GM12892 (cell line): ENCODE data around the gene CALCOCO1.

Experiments
- DNase-seq: peaks from one replicate; pipeline ENCODE4 v3.0.0; 2011; ENCODE audit not compliant: insufficient read length
- FAIRE-seq: peaks from 2 replicates; lab custom pipeline; 2011; peaks lifted over from hg19 to GRCh38; lab: Jason Lieb, UNC
- POLR2A ChIP-seq: IDR thresholded peaks from 2 replicates; pipeline ENCODE4 v1.6.1; 2011; ENCODE audit warnings: low read depth, low read length, control low read depth
- POLR2AphosphoS5 ChIP-seq: IDR thresholded peaks from 2 replicates; pipeline ENCODE4 v1.6.1; 2011; ENCODE audit warnings: low read depth, low read length, control low read depth
- TAF1 ChIP-seq: IDR thresholded peaks from 2 replicates; pipeline ENCODE4 v1.6.1; 2011; ENCODE audit warnings: low read depth, mild to moderate bottlenecking, control low read depth, low read length, borderline replicate concordance

The CALCOCO1 gene

GRCh38 chr12:53758081-53758729 lies 31.0 kb upstream of the CALCOCO1 start:
- no peak for TF ChIP-seq TAF1
- no peak for TF ChIP-seq POLR2AphosphoS5
- no peak for TF ChIP-seq POLR2A
- DNase-seq = no peak
- FAIRE-seq = no peak

DNA sequence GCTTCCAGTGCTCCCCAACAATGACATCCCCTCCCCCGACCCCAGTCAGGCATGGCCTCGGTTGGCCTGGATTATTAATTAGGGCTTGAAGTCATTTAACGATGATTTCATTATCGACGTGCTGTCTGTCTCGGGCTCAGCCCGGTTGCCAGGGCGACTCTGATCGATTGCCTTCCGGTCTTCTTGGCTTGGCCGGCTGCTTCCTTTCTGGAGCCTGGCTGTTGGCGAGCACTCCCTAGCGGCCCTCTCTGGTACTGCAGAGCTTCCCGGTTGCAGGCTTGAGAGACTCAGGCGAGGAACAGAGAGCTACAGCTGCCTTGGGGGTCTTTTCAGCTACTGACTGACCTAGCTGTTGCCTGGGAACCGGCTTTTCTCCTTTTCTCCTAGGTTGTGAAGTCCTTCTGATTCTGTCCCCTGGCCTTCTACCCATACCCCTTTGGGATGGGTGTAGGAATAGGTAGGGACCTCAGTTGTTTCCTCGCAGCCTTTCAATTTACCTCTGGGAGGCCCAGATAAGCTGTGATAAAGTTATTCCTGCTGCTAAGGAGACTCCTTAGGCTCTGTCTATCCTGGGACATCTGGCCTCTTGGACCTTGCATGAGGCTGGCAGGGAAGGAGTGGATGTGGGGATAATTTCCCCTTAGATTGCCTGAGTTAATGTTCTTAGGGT lies 30.0 kb upstream of the CALCOCO1 start:
- peak; percentile 72 for DNase-seq

GRCh38 chr12:53756300-53757100 lies 29.2 kb upstream of the CALCOCO1 start:
- no peak for TF ChIP-seq POLR2A
- no peak for TF ChIP-seq TAF1
- no peak for TF ChIP-seq POLR2AphosphoS5
- FAIRE-seq (no peak), DNase-seq (no peak)

More for the DNA sequence above, 30.0 kb upstream of the CALCOCO1 start:
- TF ChIP-seq POLR2AphosphoS5 (no peak), TAF1 (no peak), POLR2A (no peak)
- peak; percentile 70 for FAIRE-seq

- no peak for DNase-seq
- no peak for FAIRE-seq
- no peak for TF ChIP-seq POLR2AphosphoS5
- no peak for TF ChIP-seq POLR2A
- no peak for TF ChIP-seq TAF1
These were observed 28.6 kb upstream of the CALCOCO1 start for GRCh38 chr12:53755893-53756292.

DNA sequence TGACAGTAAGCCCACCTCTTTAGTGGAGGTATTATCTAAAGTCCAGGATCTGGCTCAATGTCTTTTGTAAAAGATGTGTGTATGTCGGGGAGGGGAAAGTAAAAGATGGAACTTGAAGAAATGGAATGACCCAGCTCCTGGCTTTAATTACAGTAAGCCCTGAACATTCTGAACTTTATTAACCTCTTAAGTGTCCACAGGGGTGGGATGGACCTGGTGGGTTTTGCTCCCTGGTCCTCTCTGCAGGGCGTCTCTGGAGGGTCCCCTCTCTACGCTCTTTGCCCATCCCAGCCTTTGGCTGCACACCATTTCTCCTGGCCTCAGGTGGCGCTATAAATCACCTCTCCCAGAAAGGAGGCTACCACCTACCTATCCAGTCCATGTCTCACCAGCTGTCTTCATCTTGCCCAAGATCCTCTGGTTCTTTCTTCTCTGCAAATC lies 28.2 kb upstream of the CALCOCO1 start:
- FAIRE-seq = no peak
- no peak for DNase-seq
- TF ChIP-seq POLR2AphosphoS5 (no peak), POLR2A (no peak), TAF1 (no peak)

DNA sequence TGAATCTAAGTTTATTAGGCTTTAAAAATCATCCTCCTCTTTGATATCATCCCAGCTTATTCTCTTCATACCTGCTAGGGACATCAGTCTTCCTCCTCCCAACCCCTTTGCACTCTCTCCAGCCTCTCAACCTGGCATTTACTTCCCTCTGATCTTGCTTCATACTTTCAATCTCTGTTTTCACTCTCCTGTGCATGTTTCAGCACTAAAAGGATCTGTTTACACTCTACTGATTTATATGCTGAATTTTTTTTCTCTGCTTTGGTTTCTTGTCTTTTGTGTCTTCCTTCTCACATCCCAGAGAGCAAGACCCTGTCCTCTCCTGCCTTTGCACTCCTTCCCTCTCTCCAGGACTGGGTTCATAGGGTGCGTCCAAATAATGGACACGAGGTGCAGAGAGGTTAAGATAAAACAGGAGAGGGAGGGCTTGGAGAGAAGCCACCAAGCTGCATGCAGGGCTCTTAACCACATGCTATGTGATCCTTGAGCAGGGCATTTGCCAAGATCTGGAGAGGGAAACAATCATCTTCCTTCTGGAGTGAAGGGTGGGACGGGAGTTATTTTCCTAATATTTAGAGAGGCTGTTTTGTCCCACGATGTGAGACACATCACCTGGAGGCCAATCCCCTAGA lies 27.5 kb upstream of the CALCOCO1 start:
- DNase-seq = no peak
- TF ChIP-seq POLR2A = no peak
- no peak for TF ChIP-seq POLR2AphosphoS5
- TF ChIP-seq TAF1 = no peak
- no peak for FAIRE-seq

DNA sequence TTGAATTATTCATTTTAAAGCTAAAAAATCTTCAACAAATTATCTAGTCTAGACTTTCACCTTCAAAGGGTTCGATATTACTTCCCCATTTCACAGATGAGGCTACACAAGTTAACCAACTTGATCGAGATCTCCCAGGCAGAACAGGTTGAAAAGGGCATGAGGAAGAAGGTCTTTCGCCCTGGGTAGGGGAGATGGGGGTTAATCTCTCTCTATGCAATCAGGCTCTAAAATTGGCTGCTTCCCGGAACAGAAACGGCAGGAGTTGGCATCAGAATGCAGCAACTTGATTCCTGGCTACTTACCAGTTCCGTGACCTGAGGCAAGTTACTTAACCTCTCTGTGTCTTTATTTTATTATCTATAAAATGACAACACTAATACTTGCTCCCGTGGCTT lies 26.9 kb upstream of the CALCOCO1 start:
- TF ChIP-seq TAF1 (no peak), POLR2A (no peak), POLR2AphosphoS5 (no peak)
- peak; percentile 68 for FAIRE-seq
- DNase-seq = no peak

GRCh38 chr12:53752621-53753020 lies 25.4 kb upstream of the CALCOCO1 start:
- DNase-seq (no peak), FAIRE-seq (no peak)
- no peak for TF ChIP-seq POLR2A
- no peak for TF ChIP-seq TAF1
- TF ChIP-seq POLR2AphosphoS5 = no peak

- no peak for FAIRE-seq
- DNase-seq = no peak
- no peak for TF ChIP-seq TAF1
- no peak for TF ChIP-seq POLR2A
- no peak for TF ChIP-seq POLR2AphosphoS5
These were observed 24.9 kb upstream of the CALCOCO1 start for GRCh38 chr12:53752192-53752601.

DNA sequence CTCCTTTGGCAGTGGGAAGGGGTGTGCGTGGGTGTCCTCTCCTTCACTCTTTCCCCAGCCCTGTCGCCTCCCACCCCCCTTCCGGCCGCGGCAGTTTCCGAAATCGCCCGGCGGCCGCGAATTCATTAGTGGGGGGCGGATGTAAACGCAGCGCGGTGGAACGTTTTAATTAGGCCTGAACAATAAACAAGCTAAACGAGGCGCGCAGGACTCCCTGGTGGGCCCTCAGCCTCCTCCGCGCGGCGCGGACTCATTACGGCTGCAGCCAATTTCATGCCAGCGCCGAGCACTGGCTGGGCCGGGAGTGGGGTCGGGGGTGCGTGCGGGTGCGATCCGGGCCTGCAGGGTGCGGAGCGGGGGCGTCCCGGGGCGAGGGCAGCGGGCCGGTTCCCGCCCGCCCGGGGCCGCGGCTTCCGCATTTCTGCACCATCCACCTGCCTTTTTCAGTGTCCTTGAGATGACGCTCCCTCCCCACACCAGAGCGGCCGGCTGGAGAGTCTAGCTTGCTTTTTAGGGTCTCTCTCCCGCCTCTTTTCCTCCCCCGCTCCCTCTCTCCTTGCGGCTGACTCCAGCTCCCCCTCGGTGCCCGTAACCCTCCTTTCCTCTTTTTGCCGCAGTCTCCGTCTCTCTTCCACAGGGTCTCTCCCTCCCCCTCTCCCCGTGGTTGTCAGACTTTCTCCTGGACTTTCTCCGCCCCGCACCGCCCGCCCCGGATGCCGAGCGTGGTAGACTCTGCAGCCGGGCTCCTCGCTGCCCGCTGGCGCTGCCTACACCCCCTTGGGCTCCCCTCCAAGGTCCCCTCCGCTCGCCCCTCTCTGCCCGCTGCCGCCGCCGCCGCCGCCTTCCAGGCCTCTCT lies 24.3 kb upstream of the CALCOCO1 start, which contains the start of gene CISTR:
TSS of gene CISTR (minus strand) at position 644 of the 856 bp plus-strand sequence.
- peak; percentile 59 for DNase-seq
- peak; percentile 44 for FAIRE-seq
- TF ChIP-seq POLR2A = peak; percentile 50; the same call in 1 of the 2 replicates
- TF ChIP-seq TAF1 = no peak
